CD4-positive, alpha-beta T cell treated with Interferon alpha-2 for 1 hour (primary cell): ENCODE data around the gene WBP1.

Experiments used
- DNase-seq, 2 donors: peaks; one replicate each; pipeline ENCODE4 v3.0.0-alpha.2; 2020 to 2022

The WBP1 gene

GRCh38 chr2:74505448-74506246 lies 47.4 kb downstream of the WBP1 start:
- DNase-seq, result no peak

GRCh38 chr2:74507145-74507925 lies 49.1 kb downstream of the WBP1 start, which contains the start of gene PCGF1:
Gene PCGF1, minus strand, starts transcription at chr2:74507695. Its CDS starts 27 bp downstream, at chr2:74507668.
- DNase-seq, result peak; percentile 98

GRCh38 chr2:74507926-74508520 lies 49.8 kb downstream of the WBP1 start:
- peak in 1 of 2 donors; percentile 28 for DNase-seq

- no peak for DNase-seq
Observed at GRCh38 chr2:74510272-74510671, 52.0 kb downstream of the WBP1 start.
